ENCODE data around the gene CLRN3.

CLRN3 gene

GRCh38 chr10:127915324-127915723, 22.6 kb upstream of the CLRN3 start:
- Histone ChIP-seq H3K27me3 (ENCODE audit: insufficient read depth, low read length, poor library complexity, severe bottlenecking) (no peaks in the 10 kb centered on the region), H2AFZ (ENCODE audit: low read length) (no peak overlapping the region), H3K4me3 (ENCODE audit: low read length, poor library complexity, severe bottlenecking) (no peak overlapping the region), H3K4me1 (ENCODE audit: insufficient read depth, low read length, poor library complexity, severe bottlenecking) (peaks cover 15% of the 10 kb centered on the region), H3K36me3 (ENCODE audit: insufficient read depth, low read length) (no peaks in the 10 kb centered on the region), H3K9me2 (replicated peaks; ENCODE audit: low read depth, low read length) (no peaks in the 10 kb centered on the region), H4K20me1 (ENCODE audit: insufficient read depth, low read length, poor library complexity, severe bottlenecking) (no peaks in the 10 kb centered on the region), H3K4me2 (ENCODE audit: low read depth, low read length, poor library complexity, severe bottlenecking) (no peak overlapping the region), H3K9me3 (ENCODE audit: insufficient read depth, low read depth, low read length) (no peaks in the 10 kb centered on the region), H3K79me2 (ENCODE audit: insufficient read depth, low read length) (no peaks in the 10 kb centered on the region), H3F3A (ENCODE audit: low read depth) (no peaks in the 10 kb centered on the region), H3K9ac (ENCODE audit: low read depth, low read length, poor library complexity, severe bottlenecking) (no peak overlapping the region)
- no peak for TF ChIP-seq EZH2phosphoT487 (IDR thresholded peaks at IDR 0.05; ENCODE audit: borderline replicate concordance)
- no peak for TF ChIP-seq CTCF (conservative IDR thresholded peaks at IDR 0.05; ENCODE audit: low read length)

GRCh38 chr10:127913368-127913759, 20.6 kb upstream of the CLRN3 start:
- Histone ChIP-seq H4K20me1 (ENCODE audit: insufficient read depth, low read length, poor library complexity, severe bottlenecking) (no peaks in the 10 kb centered on the region), H3K4me1 (ENCODE audit: insufficient read depth, low read length, poor library complexity, severe bottlenecking) (no peaks in the 10 kb centered on the region), H3F3A (ENCODE audit: low read depth) (no peaks in the 10 kb centered on the region), H3K4me2 (ENCODE audit: low read depth, low read length, poor library complexity, severe bottlenecking) (no peak overlapping the region), H3K9ac (ENCODE audit: low read depth, low read length, poor library complexity, severe bottlenecking) (no peak overlapping the region), H3K9me3 (ENCODE audit: insufficient read depth, low read depth, low read length) (no peaks in the 10 kb centered on the region), H3K36me3 (ENCODE audit: insufficient read depth, low read length) (no peaks in the 10 kb centered on the region), H3K9me2 (replicated peaks; ENCODE audit: low read depth, low read length) (no peaks in the 10 kb centered on the region), H3K27me3 (ENCODE audit: insufficient read depth, low read length, poor library complexity, severe bottlenecking) (no peaks in the 10 kb centered on the region), H2AFZ (ENCODE audit: low read length) (no peak overlapping the region), H3K4me3 (ENCODE audit: low read length, poor library complexity, severe bottlenecking) (no peak overlapping the region), H3K79me2 (ENCODE audit: insufficient read depth, low read length) (no peaks in the 10 kb centered on the region)
- TF ChIP-seq EZH2phosphoT487 (IDR thresholded peaks at IDR 0.05; ENCODE audit: borderline replicate concordance): no peak

- no peaks in the 10 kb centered on the region for H3K79me2 ChIP-seq (ENCODE audit: insufficient read depth, low read length)
- H3F3A ChIP-seq (ENCODE audit: low read depth): no peaks in the 10 kb centered on the region
- no peak for TF ChIP-seq EZH2phosphoT487 (IDR thresholded peaks at IDR 0.05; ENCODE audit: borderline replicate concordance)
- TF ChIP-seq CTCF (conservative IDR thresholded peaks at IDR 0.05; ENCODE audit: low read length): no peak
- no peaks in the 10 kb centered on the region for H3K9me3 ChIP-seq (ENCODE audit: insufficient read depth, low read depth, low read length)
- H3K4me1 ChIP-seq (ENCODE audit: insufficient read depth, low read length, poor library complexity, severe bottlenecking): no peaks in the 10 kb centered on the region
- H3K9ac ChIP-seq (ENCODE audit: low read depth, low read length, poor library complexity, severe bottlenecking): no peak overlapping the region
- peaks cover 2% of the 10 kb centered on the region for H3K27me3 ChIP-seq (ENCODE audit: insufficient read depth, low read length, poor library complexity, severe bottlenecking)
- no peaks in the 10 kb centered on the region for H3K36me3 ChIP-seq (ENCODE audit: insufficient read depth, low read length)
- no peak overlapping the region for H3K4me3 ChIP-seq (ENCODE audit: low read length, poor library complexity, severe bottlenecking)
- no peaks in the 10 kb centered on the region for H3K9me2 ChIP-seq (replicated peaks; ENCODE audit: low read depth, low read length)
- H4K20me1 ChIP-seq (ENCODE audit: insufficient read depth, low read length, poor library complexity, severe bottlenecking): no peaks in the 10 kb centered on the region
- H2AFZ ChIP-seq (ENCODE audit: low read length): no peak overlapping the region
- H3K4me2 ChIP-seq (ENCODE audit: low read depth, low read length, poor library complexity, severe bottlenecking): no peak overlapping the region
Observed at GRCh38 chr10:127912607-127913367, 20.0 kb upstream of the CLRN3 start.

- no peaks in the 10 kb centered on the region for H3K9me2 ChIP-seq (replicated peaks; ENCODE audit: low read depth, low read length)
- no peaks in the 10 kb centered on the region for H3K4me1 ChIP-seq (ENCODE audit: insufficient read depth, low read length, poor library complexity, severe bottlenecking)
- H4K20me1 ChIP-seq (ENCODE audit: insufficient read depth, low read length, poor library complexity, severe bottlenecking): no peaks in the 10 kb centered on the region
- H3K4me3 ChIP-seq (ENCODE audit: low read length, poor library complexity, severe bottlenecking): no peak overlapping the region
- H3F3A ChIP-seq (ENCODE audit: low read depth): no peaks in the 10 kb centered on the region
- no peaks in the 10 kb centered on the region for H3K9me3 ChIP-seq (ENCODE audit: insufficient read depth, low read depth, low read length)
- no peaks in the 10 kb centered on the region for H3K36me3 ChIP-seq (ENCODE audit: insufficient read depth, low read length)
- H3K27me3 ChIP-seq (ENCODE audit: insufficient read depth, low read length, poor library complexity, severe bottlenecking): peaks cover 8% of the 10 kb centered on the region
- no peaks in the 10 kb centered on the region for H3K79me2 ChIP-seq (ENCODE audit: insufficient read depth, low read length)
- no peak overlapping the region for H3K4me2 ChIP-seq (ENCODE audit: low read depth, low read length, poor library complexity, severe bottlenecking)
- TF ChIP-seq EZH2phosphoT487 (IDR thresholded peaks at IDR 0.05; ENCODE audit: borderline replicate concordance): no peak
- no peak for TF ChIP-seq CTCF (conservative IDR thresholded peaks at IDR 0.05; ENCODE audit: low read length)
- no peak overlapping the region for H3K9ac ChIP-seq (ENCODE audit: low read depth, low read length, poor library complexity, severe bottlenecking)
- H2AFZ ChIP-seq (ENCODE audit: low read length): no peak overlapping the region
Observed at GRCh38 chr10:127911867-127912257, 19.1 kb upstream of the CLRN3 start.

All from Loucy (cell line).